Neural progenitor cell (in vitro differentiated cells): Measurements from ENCODE around the gene CLP1.
"Not testable (repeated sequence)": the region's sequence is repeated elsewhere in the genome, so short reads cannot be mapped to it uniquely, and the experiment has no call there.

Source experiments
- CTCF ChIP-seq: fragments of 200-600 bp; sonication (generic); IDR thresholded peaks from 2 replicates; pipeline ENCODE4 v1.5.1; 2017; ENCODE audit warnings: antibody characterized with exemption, mild to moderate bottlenecking
- EZH2 ChIP-seq: fragments of 200-600 bp; sonication (generic); IDR thresholded peaks from 2 replicates; pipeline ENCODE4 v1.6.1; 2017; ENCODE audit warnings: antibody characterized with exemption, mild to moderate bottlenecking, moderate library complexity
- EZH2phosphoT487 ChIP-seq: fragments of 200-600 bp; sonication (generic); IDR thresholded peaks from 2 replicates; pipeline ENCODE4 v1.6.1; 2017; ENCODE audit warnings: antibody characterized with exemption

- TF ChIP-seq CTCF, EZH2, EZH2phosphoT487: not testable (repeated sequence)
Observed at GRCh38 chr11:57652230-57652629, 5.3 kb upstream of the CLP1 start.
